ENCODE results near the gene ULBP3. TPM values are rescaled to one million over a fixed set of nuclear protein-coding genes. Genes with fewer than 3 reads are reported as not detected.

The ULBP3 gene
- total RNA-seq, 1 experiment from 2014 or later, result 18.4 TPM

- no TSS peak for BruUV-seq (replicated peaks)
Observed at GRCh38 chr6:150033207-150033771, 35.6 kb downstream of the ULBP3 start.

More at GRCh38 chr6:150033207-150033771, 35.6 kb downstream of the ULBP3 start:
- TF ChIP-seq ZFX (IDR thresholded peaks at IDR 0.05) (no peak), CBX3 (IDR thresholded peaks at IDR 0.05; ENCODE audit: low read depth) (no peak), JUND (IDR thresholded peaks at IDR 0.05) (no peak), EZH2 (IDR thresholded peaks at IDR 0.05) (no peak), SP1 (IDR thresholded peaks at IDR 0.05; ENCODE audit: low read depth) (no peak), ATF3 (IDR thresholded peaks at IDR 0.05) (no peak), SIN3A (IDR thresholded peaks at IDR 0.05; ENCODE audit: low read depth) (no peak), ZBTB33 (IDR thresholded peaks at IDR 0.05; ENCODE audit: extremely low read depth, insufficient replicate concordance, low read length) (no peak), REST (IDR thresholded peaks at IDR 0.05; ENCODE audit: low read depth) (no peak), TCF7L2 (IDR thresholded peaks at IDR 0.05; ENCODE audit: borderline replicate concordance, extremely low read depth, insufficient read depth, insufficient read length) (no peak), POLR2AphosphoS5 (IDR thresholded peaks at IDR 0.05; ENCODE audit: low read depth, low read length) (no peak), RAD21 (IDR thresholded peaks at IDR 0.05; ENCODE audit: low read depth) (no peak), ZNF274 (IDR thresholded peaks at IDR 0.05; ENCODE audit: low read depth, low read length) (no peak), MAX (IDR thresholded peaks at IDR 0.05) (no peak), SRF (IDR thresholded peaks at IDR 0.05; ENCODE audit: low read depth) (no peak), FOSL1 (IDR thresholded peaks at IDR 0.05; ENCODE audit: low read depth) (no peak), POLR2A (IDR thresholded peaks at IDR 0.05; ENCODE audit: borderline replicate concordance, extremely low read depth, insufficient read depth, insufficient read length) (no peak)
- Histone ChIP-seq H3K9me2 (ENCODE audit: insufficient read depth) (no peaks in the 10 kb centered on the region), H3K27me3 (ENCODE audit: insufficient read depth, low read length) (no peaks in the 10 kb centered on the region), H3K4me1 (ENCODE audit: control insufficient read depth in 1 of 2, insufficient read depth in 2 of 2, low read length in 2 of 2) (no peaks in the 10 kb centered on the region), H3K36me3 (ENCODE audit: control insufficient read depth in 1 of 2, insufficient read depth in 2 of 2, low read length in 2 of 2) (no peaks in the 10 kb centered on the region), H3K79me2 (ENCODE audit: insufficient read depth, low read length) (no peaks in the 10 kb centered on the region), H3K4me2 (ENCODE audit: low read length) (no peak overlapping the region), H3K27ac (ENCODE audit: low read depth, low read length) (no peak overlapping the region), H3K9ac (ENCODE audit: low read length) (no peak overlapping the region), H3K4me3 (replicated peaks in 1 of 2; ENCODE audit: low read depth in 1 of 2, low read length in 2 of 2) (no peak overlapping the region), H2AFZ (ENCODE audit: low read depth, low read length, poor library complexity, severe bottlenecking) (no peak overlapping the region), H4K20me1 (ENCODE audit: insufficient read depth) (no peaks in the 10 kb centered on the region), H3K9me3 (ENCODE audit: control insufficient read depth in 1 of 2, insufficient read depth in 1 of 2, low read depth in 1 of 2, low read length in 2 of 2) (no peaks in the 10 kb centered on the region)
- ChIA-PET CTCF (no interaction called here), POLR2A (no interaction called here), RAD21 (ENCODE audit: low non-redundant PET in 1 of 2, low total read pairs in 2 of 2, uncharacterized antibody in 2 of 2, unreplicated experiment in 2 of 2) (no interaction called here)
- ATAC-seq, result no peak
- intact Hi-C loops (cut with micrococcal nuclease), result no loop called here
- no peak for DNase-seq (ENCODE audit: low read depth, low spot score)

All from HCT116 (cell line).